HG03378 (cell line): ENCODE data around the gene CDO1.
"Not testable (repeated sequence)": the region's sequence is repeated elsewhere in the genome, so short reads cannot be mapped to it uniquely, and the experiment has no call there.

ENCODE experiments used
- ATAC-seq: cut with Tn5 transposase; IDR thresholded peaks from one replicate; pipeline ENCODE4 v1.9.1; 2021; ENCODE audit warnings: mild to moderate bottlenecking, moderate library complexity; ENCODE audit not compliant: unreplicated experiment

CDO1 gene

GRCh38 chr5:115831163-115831768, 14.8 kb upstream of the CDO1 start:
- ATAC-seq, result peak; percentile 84

- ATAC-seq, result no peak
These were observed 13.5 kb upstream of the CDO1 start for GRCh38 chr5:115829913-115830312.

DNA sequence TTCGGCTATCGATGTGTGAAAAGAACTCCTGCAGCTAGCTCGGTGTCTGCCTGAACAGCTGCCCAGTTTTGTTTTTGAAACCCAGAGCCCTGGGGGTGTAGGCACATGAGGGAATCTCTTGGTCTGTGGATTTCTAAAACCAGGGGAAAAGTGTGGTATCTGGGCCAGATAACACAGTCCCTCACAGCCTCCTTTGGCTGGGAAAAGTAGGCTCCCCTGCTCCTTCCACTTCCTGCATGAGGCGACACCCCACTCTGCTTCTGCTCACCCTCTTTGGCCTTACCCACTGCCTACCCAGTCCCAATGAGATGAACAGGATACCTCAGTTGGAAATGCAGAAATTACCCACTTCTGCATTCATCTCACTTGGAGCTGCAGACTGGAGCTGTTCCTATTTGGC, 9.5 kb upstream of the CDO1 start:
- no peak for ATAC-seq

GRCh38 chr5:115824983-115825382, 8.5 kb upstream of the CDO1 start:
- ATAC-seq, result not testable (repeated sequence)

- ATAC-seq, result no peak
These were observed 4.4 kb upstream of the CDO1 start for GRCh38 chr5:115820846-115821245.

- no peak for ATAC-seq
These were observed 2.4 kb upstream of the CDO1 start for GRCh38 chr5:115818821-115819220.

DNA sequence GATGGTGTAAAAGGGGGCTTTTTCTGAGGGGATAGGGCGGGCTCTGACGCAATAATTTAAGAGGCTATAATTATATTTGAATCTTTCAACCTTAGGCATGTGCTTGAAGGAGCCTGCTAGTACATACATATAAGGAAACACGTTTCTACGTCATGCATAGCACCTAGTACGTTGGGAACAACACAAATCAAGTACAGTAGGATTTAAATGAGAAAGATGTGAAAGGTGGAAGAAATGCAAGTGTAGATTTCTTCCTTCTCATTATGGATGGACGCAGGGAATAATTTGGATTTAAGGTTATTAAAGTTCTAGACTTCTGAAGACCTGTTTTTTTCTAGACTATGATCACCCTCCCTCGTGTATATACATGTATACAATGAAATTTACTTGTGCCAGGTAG, 927 bp upstream of the CDO1 start:
- no peak for ATAC-seq

DNA sequence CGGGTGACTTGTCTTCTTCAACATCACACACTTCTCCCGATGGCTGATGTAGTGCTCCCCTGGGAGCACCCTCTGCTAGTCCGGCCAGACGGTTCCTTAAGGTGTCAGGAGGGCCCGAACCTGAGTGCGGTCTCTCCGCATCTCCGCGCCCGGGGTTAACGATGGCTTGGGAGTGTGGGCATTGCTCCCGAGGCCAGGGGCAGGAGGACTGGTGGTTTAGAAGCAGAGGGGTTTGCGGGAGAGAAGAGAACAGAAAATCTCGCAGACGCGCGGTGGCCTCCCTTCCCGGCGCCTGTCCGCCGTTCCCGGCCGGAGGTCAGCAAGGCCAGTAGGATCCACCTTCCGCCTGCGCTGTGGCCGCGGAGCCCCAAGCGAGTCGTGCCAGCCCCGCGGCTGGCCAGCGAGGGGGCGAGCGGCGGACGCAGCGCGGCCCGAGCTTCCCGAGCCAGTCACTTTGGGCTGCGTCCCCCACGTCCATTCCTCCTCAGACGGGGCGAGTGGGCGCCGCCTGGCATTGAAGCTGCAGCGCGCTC, 700 bp downstream of the CDO1 start:
- no peak for ATAC-seq

GRCh38 chr5:115815006-115815692, 1.3 kb downstream of the CDO1 start:
- ATAC-seq, result no peak

- ATAC-seq, result no peak
These were observed 2.7 kb downstream of the CDO1 start for GRCh38 chr5:115813719-115814118.

DNA sequence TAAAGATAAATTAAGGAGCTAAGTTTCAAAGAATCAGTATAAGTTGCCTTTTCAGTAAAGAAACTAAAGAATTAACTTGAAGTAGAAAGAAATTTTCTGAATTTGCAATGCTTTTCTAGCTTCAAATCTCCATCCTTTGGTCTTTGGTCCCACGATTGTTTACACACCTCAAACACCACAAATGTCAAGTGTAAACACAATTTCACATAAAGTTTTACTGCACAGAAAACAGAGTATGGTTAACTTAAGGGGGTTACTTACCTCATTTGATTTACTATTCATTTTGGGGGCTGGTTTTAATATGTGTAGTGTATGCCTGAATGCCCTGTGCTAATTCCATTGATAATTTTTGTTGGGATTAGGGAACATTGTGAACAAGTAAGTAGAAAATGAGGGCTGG, 4.1 kb downstream of the CDO1 start:
- ATAC-seq, result no peak

GRCh38 chr5:115811406-115811805, 5.1 kb downstream of the CDO1 start:
- ATAC-seq, result no peak

- no peak for ATAC-seq
These were observed 5.7 kb downstream of the CDO1 start for GRCh38 chr5:115810761-115811160.

- no peak for ATAC-seq
These were observed 6.5 kb downstream of the CDO1 start for GRCh38 chr5:115809946-115810345.

DNA sequence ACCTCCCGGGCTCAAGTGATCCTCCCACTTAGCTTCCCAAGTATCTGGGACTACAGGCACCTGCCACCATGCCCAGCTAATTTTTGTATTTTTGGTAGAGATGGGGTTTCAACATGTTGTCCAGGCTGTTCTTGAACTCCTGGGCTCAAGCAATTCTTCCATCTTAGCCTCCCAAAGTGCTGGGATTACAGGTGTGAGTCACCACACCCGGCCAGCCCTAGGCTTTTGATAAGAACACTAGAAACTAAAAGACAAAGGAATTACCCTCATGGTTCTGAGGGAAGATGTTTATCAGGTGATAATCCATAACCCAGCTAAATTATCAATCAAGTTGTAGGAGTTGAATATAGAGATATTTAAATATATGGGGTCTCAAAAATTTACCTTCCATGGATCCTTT, 8.4 kb downstream of the CDO1 start:
- ATAC-seq, result not testable (repeated sequence)

GRCh38 chr5:115807654-115808052, 8.8 kb downstream of the CDO1 start:
- no peak for ATAC-seq

- ATAC-seq, result no peak
These were observed 9.3 kb downstream of the CDO1 start for GRCh38 chr5:115806986-115807653.

DNA sequence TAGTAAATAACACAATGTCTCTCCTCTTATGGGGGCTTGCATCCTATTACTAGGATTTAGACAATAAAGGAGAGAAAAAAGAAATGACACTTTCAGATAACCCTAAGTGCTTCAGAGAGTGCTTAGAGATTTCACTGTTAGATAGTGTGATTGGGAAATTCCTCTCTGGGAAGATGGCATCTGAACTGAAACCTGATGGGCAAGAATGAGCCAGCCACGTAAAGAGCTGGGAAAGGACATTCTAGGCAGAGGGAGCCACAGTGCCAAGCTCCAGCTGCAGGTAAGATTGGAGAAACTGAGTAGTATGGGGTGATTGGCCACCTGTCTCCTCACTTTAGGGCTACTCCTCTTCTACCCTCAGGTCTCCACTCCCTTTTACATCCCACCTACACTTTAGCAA, 14.5 kb downstream of the CDO1 start:
- ATAC-seq, result no peak

GRCh38 chr5:115801152-115801551, 15.3 kb downstream of the CDO1 start:
- no peak for ATAC-seq

DNA sequence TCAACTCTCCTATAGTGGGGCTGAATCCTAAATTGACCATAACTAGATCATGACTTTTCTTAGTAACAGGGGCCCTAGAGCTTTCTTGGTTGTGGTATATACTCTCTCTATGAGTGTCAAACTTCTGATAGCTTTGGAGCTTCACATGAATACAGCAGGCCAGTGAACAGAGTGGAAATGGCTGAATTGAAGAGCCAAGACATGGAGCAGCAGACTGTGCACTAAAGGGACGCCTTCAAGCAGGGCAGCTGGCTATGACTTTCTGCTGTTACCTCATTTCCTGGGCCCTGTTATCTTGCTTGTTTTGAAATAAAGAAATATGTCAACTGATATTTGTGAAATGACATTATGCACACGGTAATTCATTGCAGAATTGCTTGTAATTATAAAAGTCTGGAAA, 16.4 kb downstream of the CDO1 start:
- ATAC-seq, result no peak

DNA sequence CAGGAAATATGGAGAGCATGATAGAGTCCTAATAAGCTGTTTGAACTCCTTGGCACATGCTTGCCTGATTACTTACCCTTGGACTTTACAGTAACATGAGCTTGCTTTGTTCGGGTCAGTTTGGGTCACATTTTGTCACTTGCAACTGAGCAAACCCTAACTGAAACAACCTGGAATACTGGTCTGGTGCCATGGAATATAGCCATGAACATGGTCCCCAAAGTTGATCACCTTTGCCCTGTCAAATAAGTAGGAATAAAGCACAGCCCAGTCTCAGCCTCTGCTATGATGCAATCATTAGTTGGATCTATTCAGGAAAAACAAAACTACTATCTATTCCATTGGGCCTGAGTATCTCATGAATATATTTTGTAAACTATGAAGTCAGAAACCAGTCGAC, 18.2 kb downstream of the CDO1 start:
- ATAC-seq, result no peak

GRCh38 chr5:115796656-115797055, 19.8 kb downstream of the CDO1 start:
- ATAC-seq, result no peak
